PC-3 (cell line): ENCODE results near the gene PSMB10. TPM values are rescaled to one million over a fixed set of nuclear protein-coding genes. Genes with fewer than 3 reads are reported as not detected.
"Not testable (repeated sequence)": the region's sequence is repeated elsewhere in the genome, so short reads cannot be mapped to it uniquely, and the experiment has no call there.

ENCODE experiments used
- ATAC-seq: fragments of 200-7000 bp; cut with Tn5 transposase; 2 replicates; pipeline ENCODE4 v1.9.1; 2020; ENCODE audit warnings: mild to moderate bottlenecking, moderate library complexity
- BruUV-seq: library from RNA; stranded (reverse); fragments of 400-500 nt; replicated peaks from 2 replicates; lab custom pipeline; 2021; lab: Mats Ljungman, UMichigan
- CTCF ChIA-PET: fragments of 300-600 bp; sonication (Branson Sonifier 250); formaldehyde crosslinking; loops from one replicate; lab custom pipeline; 2022; ENCODE audit warnings: antibody characterized with exemption; lab: Charles Lee
- POLR2A ChIA-PET: fragments of 300-600 bp; sonication (Branson Sonifier 250); formaldehyde crosslinking; loops from one replicate; lab custom pipeline; 2022; ENCODE audit warnings: antibody characterized with exemption; ENCODE audit not compliant: unreplicated experiment; lab: Charles Lee
- DNase-seq: peaks from one replicate; pipeline ENCODE4 v3.0.0-alpha.2; 2015
- H2AFZ ChIP-seq: fragments of 300-600 bp; sonication (generic); 2 replicates; pipeline ENCODE4 v1.6.0; 2016; ENCODE audit warnings: antibody characterized with exemption, low read length
- H3F3A ChIP-seq: fragments of 300-600 bp; sonication (generic); one replicate; pipeline ENCODE4 v1.6.0; 2017; ENCODE audit warnings: antibody characterized with exemption, low read length, control low read depth, mild to moderate bottlenecking; ENCODE audit not compliant: unreplicated experiment
- H3K27ac ChIP-seq: fragments of 300-600 bp; sonication (generic); 2 replicates; pipeline ENCODE4 v1.5.1; 2016; ENCODE audit warnings: mild to moderate bottlenecking, low read length
- H3K27me3 ChIP-seq: fragments of 300-600 bp; sonication (generic); 2 replicates; pipeline ENCODE4 v1.6.1; 2016; ENCODE audit warnings: low read length, mixed read lengths
- H3K36me3 ChIP-seq: fragments of 300-600 bp; sonication (generic); 2 replicates; pipeline ENCODE4 v1.6.1; 2016; ENCODE audit warnings: low read depth, mixed run types, low read length, mixed read lengths
- H3K4me1 ChIP-seq: fragments of 300-600 bp; sonication (generic); 2 replicates; pipeline ENCODE4 v1.5.1; 2016; ENCODE audit warnings: low read length; ENCODE audit not compliant: insufficient read depth
- H3K4me2 ChIP-seq: fragments of 300-600 bp; sonication (generic); 2 replicates; pipeline ENCODE4 v1.6.0; 2016; ENCODE audit warnings: low read length
- H3K4me3 ChIP-seq: fragments of 300-600 bp; sonication (generic); 2 replicates; pipeline ENCODE4 v1.5.1; 2016; ENCODE audit warnings: mild to moderate bottlenecking, low read length, mixed read lengths
- H3K79me2 ChIP-seq: fragments of 300-600 bp; sonication (generic); 2 replicates; pipeline ENCODE4 v1.6.1; 2017; ENCODE audit warnings: low read length, mixed read lengths
- H3K9ac ChIP-seq: fragments of 300-600 bp; sonication (generic); 2 replicates; pipeline ENCODE4 v1.6.0; 2016; ENCODE audit warnings: mild to moderate bottlenecking, low read length
- H3K9me2 ChIP-seq: fragments of 300-600 bp; sonication (generic); replicated peaks from 2 replicates; pipeline ENCODE4 v1.6.1; 2016; ENCODE audit warnings: mixed run types, low read length, mixed read lengths
- H3K9me3 ChIP-seq: fragments of 300-600 bp; sonication (generic); 2 replicates; pipeline ENCODE4 v1.6.1; 2016; ENCODE audit warnings: low read length, mixed read lengths
- H4K20me1 ChIP-seq: fragments of 300-600 bp; sonication (generic); 2 replicates; pipeline ENCODE4 v1.6.1; 2016; ENCODE audit warnings: low read length, mixed read lengths
- CTCF ChIP-seq: fragments of 300-600 bp; sonication (generic); conservative IDR thresholded peaks from 2 replicates; pipeline ENCODE4 v1.5.1; 2017; ENCODE audit warnings: antibody characterized with exemption, low read depth, mild to moderate bottlenecking, low read length
- EZH2 ChIP-seq: fragments of 300-600 bp; sonication (generic); IDR thresholded peaks from one replicate; pipeline ENCODE4 v1.6.1; 2017; ENCODE audit warnings: antibody characterized with exemption, mild to moderate bottlenecking, low read length; ENCODE audit not compliant: unreplicated experiment
- EZH2phosphoT487 ChIP-seq: fragments of 300-600 bp; sonication (generic); IDR thresholded peaks from 2 replicates; pipeline ENCODE4 v1.6.1; 2018; ENCODE audit warnings: mild to moderate bottlenecking, antibody characterized with exemption, low read length, borderline replicate concordance
- intact Hi-C: fragments of 100-400 bp; cut with micrococcal nuclease; formaldehyde crosslinking; loops from 2 replicates; pipeline ENCODE4 v1.9.0; 2023
- total RNA-seq: library from RNA; depleted of rRNA; stranded (reverse); fragments of >200 nt; gene quantifications from 2 replicates; pipeline ENCODE4 v1.2.3, GENCODE V29; 2014

PSMB10 gene
- total RNA-seq, 1 experiment from 2014 or later, result 52.0 TPM

- H3K4me2 ChIP-seq, result no peak overlapping the region
- CTCF ChIA-PET, result no interaction called here
- no peaks in the 10 kb centered on the region for H3K4me1 ChIP-seq
- BruUV-seq, result no TSS peak
- no peak for DNase-seq
- no peaks in the 10 kb centered on the region for H3K79me2 ChIP-seq
- TF ChIP-seq CTCF (no peak), EZH2phosphoT487 (no peak), EZH2 (no peak)
- no peaks in the 10 kb centered on the region for H3F3A ChIP-seq
- H2AFZ ChIP-seq, result no peak overlapping the region
- intact Hi-C loops, result no loop called here
- H3K9me2 ChIP-seq, result no peaks in the 10 kb centered on the region
- H3K27me3 ChIP-seq, result no peaks in the 10 kb centered on the region
- no peaks in the 10 kb centered on the region for H3K9me3 ChIP-seq
- ATAC-seq, result no peak
- H4K20me1 ChIP-seq, result no peaks in the 10 kb centered on the region
- H3K9ac ChIP-seq, result no peak overlapping the region
- H3K4me3 ChIP-seq, result no peak overlapping the region
- POLR2A ChIA-PET, result no interaction called here
- H3K36me3 ChIP-seq, result no peaks in the 10 kb centered on the region
- H3K27ac ChIP-seq, result no peak overlapping the region
Measured at GRCh38 chr16:67976205-67976604, 39.6 kb upstream of the PSMB10 start.

- Histone ChIP-seq H3K79me2 (no peaks in the 10 kb centered on the region), H3K9me3 (no peaks in the 10 kb centered on the region), H4K20me1 (no peaks in the 10 kb centered on the region), H3K36me3 (no peaks in the 10 kb centered on the region), H3K4me3 (no peak overlapping the region), H3K27me3 (no peaks in the 10 kb centered on the region), H2AFZ (no peak overlapping the region), H3K4me2 (no peak overlapping the region), H3K9me2 (no peaks in the 10 kb centered on the region), H3K27ac (no peak overlapping the region), H3F3A (no peaks in the 10 kb centered on the region), H3K4me1 (no peaks in the 10 kb centered on the region), H3K9ac (no peak overlapping the region)
- DNase-seq (no peak), ATAC-seq (no peak)
- ChIA-PET POLR2A (no interaction called here), CTCF (no interaction called here)
- no TSS peak for BruUV-seq
- intact Hi-C loops, result no loop called here
- TF ChIP-seq EZH2 (no peak), CTCF (no peak), EZH2phosphoT487 (no peak)
Measured at GRCh38 chr16:67975321-67976105, 38.9 kb upstream of the PSMB10 start.

GRCh38 chr16:67972285-67972684, 35.6 kb upstream of the PSMB10 start:
- H2AFZ ChIP-seq, H3F3A ChIP-seq, intact Hi-C loops, H3K36me3 ChIP-seq, BruUV-seq, H3K27ac ChIP-seq, H3K9ac ChIP-seq, CTCF ChIA-PET, H4K20me1 ChIP-seq, ATAC-seq, H3K27me3 ChIP-seq, H3K4me2 ChIP-seq, H3K4me1 ChIP-seq, H3K79me2 ChIP-seq, H3K4me3 ChIP-seq, DNase-seq, H3K9me3 ChIP-seq, H3K9me2 ChIP-seq: not testable (repeated sequence)
- POLR2A ChIA-PET, result interaction anchor here (0.7 kb wide), 1 partner anchor 80 kb away, joined by 11 read pairs; no protein-coding TSS in a partner anchor
